IMR-90 (cell line): ENCODE results near the gene BBS12. TPM values are rescaled to one million over a fixed set of nuclear protein-coding genes. Genes with fewer than 3 reads are reported as not detected.

Experiments used
- polyA plus RNA-seq, 3 experiments: library from polyadenylated mRNA; depleted of rRNA; stranded (reverse); fragments of >200 nt; gene quantifications; 2 replicates each; pipeline ENCODE4 v1.2.3, GENCODE V29; 2012; ENCODE audit warnings: low replicate concordance in 1 of 3
- total RNA-seq: library from RNA; depleted of rRNA; stranded (reverse); fragments of >200 nt; gene quantifications from 2 replicates; pipeline ENCODE4 v1.2.3, GENCODE V29; 2012; rRNA removed

The BBS12 gene
- total and polyA plus RNA-seq, 2 of the 4 experiments (the other 2 are of a cell fraction), result 1.1 to 5.9 TPM

Other genes starting within 250 kb of the BBS12 start
- not detected in 2 replicates for gene IL21, start 111.6 kb upstream of the BBS12 start, total RNA-seq
- gene IL21, start 111.6 kb upstream of the BBS12 start, polyA plus RNA-seq (2012; rRNA removed), result not detected in 2 replicates
- 27.1 and 54.4 TPM in 2 replicates for gene FGF2, start 94.1 kb downstream of the BBS12 start, total RNA-seq
- gene FGF2, start 94.1 kb downstream of the BBS12 start, polyA plus RNA-seq (2012; rRNA removed), result 12.9 and 14.9 TPM in 2 replicates
- 2.7 and 4.2 TPM in 2 replicates for gene NUDT6, start 189.9 kb downstream of the BBS12 start, total RNA-seq
- gene NUDT6, start 189.9 kb downstream of the BBS12 start, polyA plus RNA-seq (2012; rRNA removed), result 4.8 and 5.1 TPM in 2 replicates